ENCODE results near the gene ZNF674. TPM values are rescaled to one million over a fixed set of nuclear protein-coding genes. Genes with fewer than 3 reads are reported as not detected.

ZNF674 gene
- total RNA-seq, 1 donor from 2014 or later, result 8.6 TPM

DNA sequence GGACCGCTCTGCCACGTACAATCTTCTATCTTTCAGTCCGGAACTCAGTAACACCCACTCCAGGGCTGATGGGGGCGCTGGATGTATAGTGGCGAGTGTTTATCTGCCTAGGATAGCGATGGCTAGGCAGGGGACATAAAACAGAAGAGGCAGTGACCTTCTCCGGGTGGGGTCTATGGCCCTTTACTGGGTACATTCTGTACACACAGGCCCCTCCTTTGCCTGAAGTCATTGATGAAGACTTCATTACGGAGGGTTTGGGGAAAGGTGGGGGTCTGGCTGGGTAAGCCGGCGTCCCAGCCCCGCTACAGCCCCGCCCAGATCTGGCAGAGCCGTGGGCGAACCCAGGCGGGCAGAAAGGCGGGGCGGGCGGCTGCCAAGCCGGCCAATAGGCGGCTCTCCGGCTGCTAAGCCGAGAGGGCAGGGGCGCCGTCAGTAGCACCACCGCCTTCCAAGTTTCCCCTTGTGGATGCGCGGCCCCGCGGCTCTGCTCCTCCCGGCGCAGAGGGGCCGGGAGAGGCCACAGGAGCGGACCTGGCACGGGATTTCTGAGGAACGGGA, 28.2 kb upstream of the ZNF674 start, which contains the start of gene CHST7:
CHST7 (plus strand) TSS at position 435 of the 561 bp plus-strand sequence. CDS start 167 bp downstream, outside the sequence.
- peaks cover 5% of the 10 kb centered on the region for H3K27me3 ChIP-seq (ENCODE audit: control insufficient read depth, insufficient read depth, low read length)
- DNase-seq (ENCODE audit: low read depth), result no peak
- TF ChIP-seq, protein P1, sequence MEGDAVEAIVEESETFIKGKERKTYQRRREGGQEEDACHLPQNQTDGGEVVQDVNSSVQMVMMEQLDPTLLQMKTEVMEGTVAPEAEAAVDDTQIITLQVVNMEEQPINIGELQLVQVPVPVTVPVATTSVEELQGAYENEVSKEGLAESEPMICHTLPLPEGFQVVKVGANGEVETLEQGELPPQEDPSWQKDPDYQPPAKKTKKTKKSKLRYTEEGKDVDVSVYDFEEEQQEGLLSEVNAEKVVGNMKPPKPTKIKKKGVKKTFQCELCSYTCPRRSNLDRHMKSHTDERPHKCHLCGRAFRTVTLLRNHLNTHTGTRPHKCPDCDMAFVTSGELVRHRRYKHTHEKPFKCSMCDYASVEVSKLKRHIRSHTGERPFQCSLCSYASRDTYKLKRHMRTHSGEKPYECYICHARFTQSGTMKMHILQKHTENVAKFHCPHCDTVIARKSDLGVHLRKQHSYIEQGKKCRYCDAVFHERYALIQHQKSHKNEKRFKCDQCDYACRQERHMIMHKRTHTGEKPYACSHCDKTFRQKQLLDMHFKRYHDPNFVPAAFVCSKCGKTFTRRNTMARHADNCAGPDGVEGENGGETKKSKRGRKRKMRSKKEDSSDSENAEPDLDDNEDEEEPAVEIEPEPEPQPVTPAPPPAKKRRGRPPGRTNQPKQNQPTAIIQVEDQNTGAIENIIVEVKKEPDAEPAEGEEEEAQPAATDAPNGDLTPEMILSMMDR (IDR thresholded peaks at IDR 0.05; ENCODE audit: insufficient read depth, low read length, poor library complexity, severe bottlenecking), result peak; percentile 29
- H3K36me3 ChIP-seq (ENCODE audit: control insufficient read depth, insufficient read depth, low read length), result no peaks in the 10 kb centered on the region
- H3K4me3 ChIP-seq (ENCODE audit: low read depth, low read length), result peak within 1 kb of the TSS; percentile 51

- DNase-seq (ENCODE audit: low read depth), result no peak
- TF ChIP-seq, protein P1 (IDR thresholded peaks at IDR 0.05; ENCODE audit: insufficient read depth, low read length, poor library complexity, severe bottlenecking), result no peak
- Histone ChIP-seq H3K4me3 (ENCODE audit: low read depth, low read length) (no peak overlapping the region), H3K36me3 (ENCODE audit: control insufficient read depth, insufficient read depth, low read length) (no peaks in the 10 kb centered on the region), H3K27me3 (ENCODE audit: control insufficient read depth, insufficient read depth, low read length) (peaks cover 5% of the 10 kb centered on the region)
These were observed 27.2 kb upstream of the ZNF674 start for GRCh38 chrX:46572340-46572936.

GRCh38 chrX:46571423-46572339, 26.5 kb upstream of the ZNF674 start:
- H3K4me3 ChIP-seq (ENCODE audit: low read depth, low read length), result no peak overlapping the region
- DNase-seq (ENCODE audit: low read depth), result no peak
- no peaks in the 10 kb centered on the region for H3K36me3 ChIP-seq (ENCODE audit: control insufficient read depth, insufficient read depth, low read length)
- H3K27me3 ChIP-seq (ENCODE audit: control insufficient read depth, insufficient read depth, low read length), result peaks cover 5% of the 10 kb centered on the region
- TF ChIP-seq, protein P1 (IDR thresholded peaks at IDR 0.05; ENCODE audit: insufficient read depth, low read length, poor library complexity, severe bottlenecking), result no peak

DNA sequence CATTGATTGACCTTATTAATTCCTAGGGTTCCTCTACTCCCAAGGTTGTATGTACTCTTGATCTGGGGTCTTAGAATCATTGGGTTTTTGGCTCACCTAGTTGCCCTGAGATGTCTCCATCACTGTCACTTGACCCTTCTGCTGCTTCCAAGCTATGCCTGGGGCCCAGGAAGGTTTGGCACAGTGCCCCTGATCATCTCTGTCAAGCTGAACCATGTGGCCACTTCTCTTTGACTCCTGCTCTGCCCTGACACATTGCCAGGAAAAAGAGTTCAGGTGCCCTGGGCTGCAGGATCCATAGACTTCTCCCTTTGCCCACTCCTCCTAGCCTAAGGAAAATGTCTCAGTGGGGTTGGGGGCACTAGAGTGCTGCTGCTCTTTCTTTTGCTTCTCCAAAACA, 24.4 kb upstream of the ZNF674 start:
- TF ChIP-seq, protein P1 (IDR thresholded peaks at IDR 0.05; ENCODE audit: insufficient read depth, low read length, poor library complexity, severe bottlenecking), result no peak
- Histone ChIP-seq H3K36me3 (ENCODE audit: control insufficient read depth, insufficient read depth, low read length) (no peaks in the 10 kb centered on the region), H3K27me3 (ENCODE audit: control insufficient read depth, insufficient read depth, low read length) (peaks cover 4% of the 10 kb centered on the region)

DNA sequence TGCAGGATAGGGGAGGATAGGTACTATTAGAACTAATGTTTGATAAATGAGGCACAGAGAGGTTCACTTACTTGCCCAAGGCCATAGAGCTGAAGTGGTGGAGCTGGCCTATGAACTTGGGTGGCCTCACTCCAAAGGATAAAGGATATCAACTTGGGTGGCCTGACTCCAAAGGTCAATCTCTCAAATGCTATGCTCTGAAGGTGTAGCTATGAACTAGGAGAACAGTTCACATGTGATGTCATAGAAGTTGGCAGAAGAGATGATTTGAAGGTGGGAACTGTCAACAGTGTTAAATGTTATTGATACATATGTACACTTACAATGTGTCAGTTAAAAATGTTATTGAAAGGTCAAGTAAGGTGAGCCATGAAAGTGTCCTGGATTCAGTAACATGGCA, 22.2 kb upstream of the ZNF674 start:
- DNase-seq (ENCODE audit: low read depth), result no peak
- TF ChIP-seq, protein P1 (IDR thresholded peaks at IDR 0.05; ENCODE audit: insufficient read depth, low read length, poor library complexity, severe bottlenecking), result no peak
- Histone ChIP-seq H3K27me3 (ENCODE audit: control insufficient read depth, insufficient read depth, low read length) (no peaks in the 10 kb centered on the region), H3K36me3 (ENCODE audit: control insufficient read depth, insufficient read depth, low read length) (no peaks in the 10 kb centered on the region), H3K4me3 (ENCODE audit: low read depth, low read length) (no peak overlapping the region)

More for the DNA sequence above, 24.4 kb upstream of the ZNF674 start:
- no peak overlapping the region for H3K4me3 ChIP-seq (ENCODE audit: low read depth, low read length)
- no peak for DNase-seq (ENCODE audit: low read depth)

All from kidney epithelial cell (primary cell).